AG04450 (cell line): ENCODE data around the gene MYPOP. TPM values are rescaled to one million over a fixed set of nuclear protein-coding genes. Genes with fewer than 3 reads are reported as not detected.

Experiments
- CTCF ChIA-PET: fragments of 300-600, 350-600 bp; formaldehyde crosslinking; extraction: SDS; loops from one replicate; lab custom pipeline; 2022; ENCODE audit warnings: antibody characterized with exemption, inconsistent platforms; lab: Charles Lee
- POLR2A ChIA-PET: fragments of 350-600 bp; formaldehyde crosslinking; extraction: SDS; loops from one replicate; lab custom pipeline; 2021; ENCODE audit warnings: antibody characterized with exemption, inconsistent platforms; lab: Yijun Ruan, JAX
- DNase-seq: peaks from one replicate; pipeline ENCODE4 v3.0.0-alpha.2; 2011; ENCODE audit warnings: low read depth, low spot score
- H3K27ac ChIP-seq: one replicate; pipeline ENCODE4 v1.5.1; 2012; ENCODE audit warnings: low read depth, low read length, control low read depth
- H3K27me3 ChIP-seq: one replicate; pipeline ENCODE4 v1.6.0; 2012; ENCODE audit warnings: low read length; ENCODE audit not compliant: control insufficient read depth, insufficient read depth
- H3K4me3 ChIP-seq: 2 replicates; pipeline ENCODE4 v1.5.1; 2011; ENCODE audit warnings: mild to moderate bottlenecking, low read depth, low read length, control low read depth
- H3K9me3 ChIP-seq: 2 replicates; pipeline ENCODE4 v1.5.1; 2012; ENCODE audit warnings: low read length; ENCODE audit not compliant: control insufficient read depth, insufficient read depth
- CTCF ChIP-seq: IDR thresholded peaks from 2 replicates; pipeline ENCODE4 v1.5.1; 2011; ENCODE audit warnings: low read depth, low read length, control low read depth, inconsistent platforms
- polyA plus RNA-seq: library from polyadenylated mRNA; depleted of rRNA; stranded (reverse); fragments of >200 nt; gene quantifications from 2 replicates; pipeline ENCODE4 v1.2.3, GENCODE V29; 2011

MYPOP gene
- polyA plus RNA-seq, 1 experiment, result 1.4 TPM

GRCh38 chr19:45886427-45887199, 15.8 kb downstream of the MYPOP start:
- Histone ChIP-seq H3K9me3 (peaks cover 6% of the 10 kb centered on the region; the same call in 1 of the 2 replicates), H3K27me3 (no peaks in the 10 kb centered on the region), H3K27ac (peak overlapping the region; percentile 91), H3K4me3 (peak overlapping the region; percentile 73)
- POLR2A ChIA-PET, result interaction anchor here (1.0 to 1.1 kb wide), 3 partner anchors 16 to 116 kb away, joined by 6 to 8 read pairs (median 8); partner anchors contain the start of gene MYPOP
- CTCF ChIA-PET, result no interaction called here
- DNase-seq, result peak; percentile 73
- TF ChIP-seq CTCF, result no peak

- Histone ChIP-seq H3K9me3 (peaks cover 6% of the 10 kb centered on the region; the same call in 1 of the 2 replicates), H3K4me3 (peak within 1 kb of the TSS; percentile 73), H3K27ac (peak within 1 kb of the TSS; percentile 91), H3K27me3 (no peaks in the 10 kb centered on the region)
- peak; percentile 81 for DNase-seq
- POLR2A ChIA-PET, result interaction anchor here (1.0 to 1.4 kb wide), 4 partner anchors 17 to 115 kb away, joined by 6 to 8 read pairs (median 7); partner anchors contain the start of genes MYPOP and SYMPK
- no peak for TF ChIP-seq CTCF
- CTCF ChIA-PET, result no interaction called here
These were observed 16.6 kb downstream of the MYPOP start, which contains the start of gene IRF2BP1 for GRCh38 chr19:45885556-45886426. Gene IRF2BP1, minus strand, starts transcription at chr19:45886141. Its CDS starts 367 bp downstream, at chr19:45885774.

- ChIA-PET CTCF (interaction anchor here (0.6 to 0.8 kb wide), 3 partner anchors 18 to 116 kb away, joined by 3 to 7 read pairs (median 3); partner anchors contain the start of genes FOXA3, MYPOP, SIX5 and SYMPK), POLR2A (interaction anchor here (1.4 kb wide), 1 partner anchor 22 kb away, joined by 6 read pairs; the partner anchor contains the start of gene SYMPK)
These were observed 17.5 kb downstream of the MYPOP start for GRCh38 chr19:45884682-45885555.

More at GRCh38 chr19:45884682-45885555, 17.5 kb downstream of the MYPOP start:
- Histone ChIP-seq H3K27ac (no peak overlapping the region), H3K4me3 (peak overlapping the region; percentile 73), H3K27me3 (no peaks in the 10 kb centered on the region), H3K9me3 (peaks cover 6% of the 10 kb centered on the region; the same call in 1 of the 2 replicates)
- TF ChIP-seq CTCF, result no peak
- no peak for DNase-seq
